Activated naive CD4-positive, alpha-beta T cell treated with anti-CD3 and anti-CD28 coated beads, Interleukin-2, amount 50 U/mL, for 72 hours (primary cell): ENCODE data around the gene CACNB2. TPM values are rescaled to one million over a fixed set of nuclear protein-coding genes. Genes with fewer than 3 reads are reported as not detected.

Experiments
- ATAC-seq, 2 donors: fragments of 150-1000 bp; cut with Tn5 transposase; 2 replicates each; pipeline ENCODE4 v1.10.0; 2021; ENCODE audit warnings: mild to moderate bottlenecking in 2 of 2, moderate library complexity in 2 of 2
- DNase-seq, 2 donors: peaks; one replicate each; pipeline ENCODE4 v3.0.0; 2021 to 2022; ENCODE audit warnings: low spot score in 2 of 2
- H3K27ac Mint-ChIP-seq, 2 donors: one replicate each; pipeline ENCODE4 v1.8.0; 2022; ENCODE audit warnings: mild to moderate bottlenecking in 2 of 2, mixed read lengths in 2 of 2
- H3K36me3 Mint-ChIP-seq, 2 donors: one replicate each; pipeline ENCODE4 v1.8.0; 2022; ENCODE audit warnings: mixed read lengths in 2 of 2
- H3K9me3 Mint-ChIP-seq, 2 donors: one replicate each; pipeline ENCODE4 v1.8.0; 2022; ENCODE audit warnings: mixed read lengths in 2 of 2
- total RNA-seq, 2 donors: library from RNA; stranded (reverse); gene quantifications; one replicate each; pipeline ENCODE4 v1.2.3, GENCODE V29; 2022

CACNB2 gene
- total RNA-seq, 2 donors from 2014 or later: not detected

DNA sequence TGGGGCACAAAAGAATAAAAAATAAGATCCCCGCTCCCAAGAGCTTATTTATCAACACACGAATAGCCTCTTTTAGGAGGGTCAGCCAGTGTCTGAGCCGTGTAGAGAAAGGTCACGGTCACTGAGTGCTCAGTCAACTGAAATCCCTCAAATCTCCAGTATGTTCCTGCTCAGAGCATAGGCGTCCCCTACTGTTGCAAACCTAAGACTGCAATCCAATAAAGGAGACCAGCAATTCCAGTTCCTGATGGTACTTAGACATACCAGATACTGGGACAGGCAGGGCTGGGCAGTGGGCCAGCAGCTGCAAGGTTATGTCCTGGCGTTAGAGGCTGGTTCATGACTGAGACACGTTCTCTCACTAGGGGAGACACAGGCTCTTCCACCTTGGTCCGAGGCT, 93.6 kb downstream of the CACNB2 start:
- no peaks in the 10 kb centered on the region for H3K36me3 Mint-ChIP-seq
- DNase-seq (no peak), ATAC-seq (no peak)
- H3K9me3 Mint-ChIP-seq: no peaks in the 10 kb centered on the region
- no peak overlapping the region for H3K27ac Mint-ChIP-seq

DNA sequence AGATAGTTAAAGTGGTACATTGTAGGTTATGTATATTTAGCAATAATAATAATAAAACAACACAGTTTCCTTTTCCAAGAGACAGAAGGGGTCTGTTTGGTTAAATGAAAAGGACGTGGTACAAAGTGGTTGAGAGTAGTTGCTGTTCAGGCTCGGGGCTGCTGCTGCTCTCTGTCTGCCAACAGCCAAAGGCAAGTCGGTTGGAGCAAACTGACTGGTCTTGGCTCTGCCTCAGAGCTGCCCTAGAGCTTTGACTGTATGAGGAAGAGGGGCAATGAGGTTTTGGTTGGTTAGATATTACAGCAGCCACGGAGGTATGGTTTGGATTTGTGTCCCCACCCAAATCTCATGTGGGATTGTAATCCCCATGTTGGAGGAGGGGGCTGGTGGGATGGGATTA, 95.3 kb downstream of the CACNB2 start:
- H3K36me3 Mint-ChIP-seq: no peaks in the 10 kb centered on the region
- H3K27ac Mint-ChIP-seq: no peak overlapping the region
- ATAC-seq (no peak), DNase-seq (no peak)
- no peaks in the 10 kb centered on the region for H3K9me3 Mint-ChIP-seq

GRCh38 chr10:18236756-18237155, 96.5 kb downstream of the CACNB2 start:
- H3K36me3 Mint-ChIP-seq: no peaks in the 10 kb centered on the region
- H3K27ac Mint-ChIP-seq: no peak overlapping the region
- no peaks in the 10 kb centered on the region for H3K9me3 Mint-ChIP-seq
- DNase-seq: no peak
- no peak for ATAC-seq

- no peak for DNase-seq
- no peak for ATAC-seq
- Mint-ChIP-seq H3K9me3 (no peaks in the 10 kb centered on the region), H3K27ac (no peak overlapping the region), H3K36me3 (no peaks in the 10 kb centered on the region)
Observed at GRCh38 chr10:18238870-18239485, 98.8 kb downstream of the CACNB2 start.

GRCh38 chr10:18240185-18240882, 100.1 kb downstream of the CACNB2 start:
- Mint-ChIP-seq H3K27ac (no peak overlapping the region), H3K9me3 (no peaks in the 10 kb centered on the region), H3K36me3 (no peaks in the 10 kb centered on the region)
- DNase-seq (no peak), ATAC-seq (no peak)

DNA sequence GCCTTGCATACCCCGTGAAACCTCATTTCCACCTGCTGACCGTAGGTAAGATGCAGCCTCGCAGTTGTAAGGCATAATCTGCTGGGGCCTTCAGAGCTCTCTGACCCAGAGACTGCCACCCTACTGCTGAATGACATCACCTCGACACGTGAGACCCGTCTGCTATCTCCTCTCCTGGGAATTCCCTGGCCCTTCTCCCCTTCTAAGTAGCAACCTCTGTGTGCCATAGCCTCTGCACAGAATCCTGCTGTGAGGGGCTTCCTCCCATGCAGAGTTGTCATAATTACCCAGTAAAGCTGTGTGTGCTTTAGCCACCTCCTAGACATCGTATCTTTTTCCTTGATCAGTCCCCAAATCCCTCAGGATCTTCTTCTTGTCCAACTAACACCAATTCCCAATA, 106.7 kb downstream of the CACNB2 start:
- H3K9me3 Mint-ChIP-seq: peaks cover 3 to 7% of the 10 kb centered on the region in 2 donors

GRCh38 chr10:18252086-18252485, 111.9 kb downstream of the CACNB2 start:
- H3K27ac Mint-ChIP-seq: no peak overlapping the region
- DNase-seq (no peak), ATAC-seq (no peak)
- H3K36me3 Mint-ChIP-seq: no peaks in the 10 kb centered on the region
- H3K9me3 Mint-ChIP-seq: peaks cover 0 to 4% of the 10 kb centered on the region in 2 donors

More for the DNA sequence above, 106.7 kb downstream of the CACNB2 start:
- Mint-ChIP-seq H3K27ac (no peak overlapping the region), H3K36me3 (no peaks in the 10 kb centered on the region)
- no peak for ATAC-seq
- DNase-seq: no peak

DNA sequence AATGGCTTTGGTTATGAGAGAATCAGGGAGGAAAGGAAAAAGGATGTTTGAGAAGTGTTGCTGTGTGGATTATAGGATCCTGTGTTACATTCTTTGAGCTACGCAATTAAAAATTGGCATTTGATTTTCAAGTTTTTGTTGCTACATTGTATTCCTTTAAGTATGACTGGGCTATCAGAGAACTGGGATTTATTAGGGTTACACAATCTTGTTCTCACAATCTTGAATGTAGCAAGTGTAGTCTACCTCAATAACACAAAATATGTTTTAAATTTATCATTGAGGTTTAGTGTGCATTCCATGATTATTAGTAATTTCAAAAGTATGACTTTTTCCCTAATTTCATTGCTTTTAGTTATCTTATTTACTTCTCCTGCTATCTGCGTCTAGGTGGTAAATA, 113.9 kb downstream of the CACNB2 start:
- Mint-ChIP-seq H3K9me3 (peaks cover 0 to 4% of the 10 kb centered on the region in 2 donors), H3K36me3 (no peaks in the 10 kb centered on the region), H3K27ac (no peak overlapping the region)
- ATAC-seq: no peak
- no peak for DNase-seq

GRCh38 chr10:18254692-18255091, 114.5 kb downstream of the CACNB2 start:
- DNase-seq: no peak
- no peak overlapping the region for H3K27ac Mint-ChIP-seq
- H3K36me3 Mint-ChIP-seq: no peaks in the 10 kb centered on the region
- peaks cover 0 to 4% of the 10 kb centered on the region in 2 donors for H3K9me3 Mint-ChIP-seq
- ATAC-seq: no peak

DNA sequence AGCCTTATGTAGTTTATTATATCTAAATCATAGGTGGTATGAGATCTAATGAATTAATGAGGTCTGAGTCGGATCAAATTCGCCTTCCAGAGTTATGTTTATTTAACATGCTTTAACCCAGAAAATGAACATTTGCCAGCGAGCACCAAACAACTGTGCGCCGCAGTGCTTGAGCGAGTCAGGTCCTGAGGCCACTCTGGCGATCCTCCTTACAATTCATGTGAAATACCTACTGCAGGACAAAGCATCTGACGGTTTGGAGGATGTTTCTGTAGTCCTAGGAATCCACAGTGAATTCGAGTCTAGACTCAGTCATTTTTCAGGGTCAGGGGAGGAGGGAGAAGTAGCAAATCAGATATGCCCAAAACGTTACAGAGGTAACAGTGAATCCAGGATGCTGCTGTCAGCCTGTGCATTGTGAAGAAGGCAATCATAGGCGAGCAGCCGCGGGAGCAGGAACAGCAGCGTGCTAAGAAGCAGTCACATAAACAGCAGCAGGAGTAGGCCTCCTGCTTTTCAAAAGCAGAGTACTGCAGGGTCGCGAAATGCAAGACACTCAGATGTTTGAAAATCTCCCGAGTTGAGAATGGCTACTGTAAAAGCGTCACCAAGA, 120.2 kb downstream of the CACNB2 start:
- ATAC-seq (no peak), DNase-seq (no peak)
- Mint-ChIP-seq H3K27ac (no peak overlapping the region), H3K9me3 (no peaks in the 10 kb centered on the region), H3K36me3 (no peaks in the 10 kb centered on the region)

DNA sequence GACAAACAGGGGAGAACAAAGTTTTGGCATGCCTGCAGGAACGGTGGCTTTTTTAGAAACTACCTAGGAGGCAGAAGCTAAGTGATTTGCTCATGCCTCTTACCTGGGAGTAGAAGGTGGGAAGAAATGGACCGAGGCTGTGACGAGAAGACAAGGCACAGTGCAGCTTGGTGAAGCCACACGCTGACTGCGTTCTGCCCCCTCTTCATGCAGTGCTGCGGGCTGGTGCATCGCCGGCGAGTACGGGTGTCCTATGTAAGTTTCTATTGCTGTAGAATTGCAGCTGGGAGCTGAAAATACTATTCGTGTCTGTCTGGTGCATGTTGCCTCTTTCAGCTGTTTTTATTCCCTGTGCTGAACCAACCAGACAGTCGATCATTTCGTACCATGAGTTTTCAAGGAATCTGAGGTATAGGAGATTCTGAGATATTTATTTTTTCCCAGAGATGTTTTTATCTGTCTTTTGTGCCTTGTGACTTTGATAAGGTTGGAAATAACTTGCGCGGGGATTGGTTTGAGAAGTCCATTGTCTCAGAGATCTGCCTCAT, 120.9 kb downstream of the CACNB2 start:
- ATAC-seq (no peak), DNase-seq (no peak)
- H3K36me3 Mint-ChIP-seq: no peaks in the 10 kb centered on the region
- no peaks in the 10 kb centered on the region for H3K9me3 Mint-ChIP-seq
- H3K27ac Mint-ChIP-seq: no peak overlapping the region

DNA sequence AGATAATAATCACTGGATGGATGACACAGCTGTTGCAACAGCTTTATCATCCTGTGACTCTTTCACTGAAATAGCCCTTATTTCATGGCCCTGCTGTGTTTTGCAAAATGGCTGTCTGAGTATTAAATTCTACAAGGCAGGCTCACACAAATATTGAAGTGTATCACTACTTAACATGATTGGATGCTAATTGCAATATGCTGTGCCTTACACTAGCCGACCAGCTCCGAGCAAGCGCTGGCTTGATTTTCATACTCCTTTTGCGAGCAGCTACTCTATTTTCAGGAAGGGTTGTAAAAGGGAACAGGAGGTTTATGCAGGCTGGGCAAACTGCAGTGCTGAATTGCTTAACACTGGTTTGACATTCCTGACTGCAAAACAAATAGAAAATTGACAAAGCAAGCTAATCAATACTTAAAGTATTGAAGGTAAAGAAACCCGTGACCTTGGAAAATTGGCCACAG, 121.6 kb downstream of the CACNB2 start:
- H3K36me3 Mint-ChIP-seq: no peaks in the 10 kb centered on the region
- ATAC-seq (no peak), DNase-seq (no peak)
- no peaks in the 10 kb centered on the region for H3K9me3 Mint-ChIP-seq
- H3K27ac Mint-ChIP-seq: no peak overlapping the region

GRCh38 chr10:18264466-18265050, 124.3 kb downstream of the CACNB2 start:
- Mint-ChIP-seq H3K9me3 (no peaks in the 10 kb centered on the region), H3K36me3 (no peaks in the 10 kb centered on the region), H3K27ac (no peak overlapping the region)
- DNase-seq (no peak), ATAC-seq (no peak)

- Mint-ChIP-seq H3K36me3 (no peaks in the 10 kb centered on the region), H3K27ac (no peak overlapping the region), H3K9me3 (no peaks in the 10 kb centered on the region)
- ATAC-seq: no peak
- DNase-seq: no peak
Observed at GRCh38 chr10:18268005-18268404, 127.8 kb downstream of the CACNB2 start.

DNA sequence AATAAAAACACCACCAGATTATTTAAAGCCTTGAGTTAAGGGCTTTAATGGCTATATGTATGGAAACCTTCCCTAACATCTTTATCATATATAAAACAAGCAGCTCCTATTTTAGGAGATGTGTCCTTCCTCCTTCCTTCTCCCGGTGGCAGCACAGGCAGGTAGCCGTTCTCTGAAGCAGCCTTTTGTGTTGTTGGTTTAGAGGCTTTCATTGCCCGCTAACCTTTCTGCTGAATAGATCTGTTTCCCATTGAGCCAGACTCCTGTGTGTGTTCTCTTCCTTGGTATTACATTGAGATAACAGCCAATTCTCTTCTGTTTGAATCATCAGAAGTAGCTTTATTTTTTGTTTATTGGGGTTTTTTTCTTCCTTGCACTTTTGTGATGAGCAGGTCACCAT, 131.3 kb downstream of the CACNB2 start:
- ATAC-seq (no peak), DNase-seq (no peak)
- Mint-ChIP-seq H3K27ac (no peak overlapping the region), H3K36me3 (no peaks in the 10 kb centered on the region), H3K9me3 (no peaks in the 10 kb centered on the region)

DNA sequence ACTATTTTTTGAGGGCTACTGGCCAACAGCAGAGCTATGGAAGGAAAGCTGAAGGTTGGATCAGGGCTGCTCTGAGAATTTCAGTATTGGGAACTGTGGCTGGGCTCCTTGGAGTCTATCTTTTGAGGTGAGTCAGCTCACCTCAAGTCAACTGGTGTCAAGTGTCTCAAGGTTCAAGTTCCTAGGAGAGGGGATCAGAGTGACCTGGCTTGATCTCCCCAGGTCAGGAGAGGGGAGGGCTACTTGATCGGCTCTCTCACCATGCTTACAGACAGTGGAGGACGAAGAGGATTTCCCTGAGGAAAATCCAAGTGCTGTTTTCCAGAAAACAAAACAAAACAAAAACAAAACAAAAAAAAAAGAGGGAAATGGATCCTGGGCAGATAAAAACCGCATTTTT, 132.8 kb downstream of the CACNB2 start:
- Mint-ChIP-seq H3K9me3 (no peaks in the 10 kb centered on the region), H3K36me3 (no peaks in the 10 kb centered on the region)
- ATAC-seq: no peak

DNA sequence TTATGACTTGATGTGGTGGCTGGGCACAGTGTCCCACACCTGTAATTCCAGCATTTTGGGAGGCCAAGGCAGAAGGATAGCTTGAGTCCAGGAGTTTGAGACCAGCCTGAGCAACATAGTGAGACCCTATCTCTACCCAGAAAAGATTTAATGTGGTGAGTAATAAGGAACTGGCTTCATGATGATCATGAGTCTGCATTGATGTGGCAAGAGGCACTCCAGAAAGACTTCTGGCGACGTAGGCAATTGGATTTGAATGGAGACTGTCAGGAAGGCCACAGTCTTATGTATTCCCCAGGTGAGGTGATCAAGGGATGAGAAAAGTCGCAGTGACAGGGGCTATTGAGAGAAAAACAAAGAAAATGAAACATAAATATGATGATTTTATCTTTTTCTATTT, 138.0 kb downstream of the CACNB2 start:
- ATAC-seq (no peak), DNase-seq (no peak)
- Mint-ChIP-seq H3K27ac (no peak overlapping the region), H3K36me3 (no peaks in the 10 kb centered on the region), H3K9me3 (no peaks in the 10 kb centered on the region)

More for the DNA sequence above, 132.8 kb downstream of the CACNB2 start:
- no peak for DNase-seq
- no peak overlapping the region for H3K27ac Mint-ChIP-seq
